Measurements from ENCODE around the gene TMEM178A. TPM values are rescaled to one million over a fixed set of nuclear protein-coding genes. Genes with fewer than 3 reads are reported as not detected.

TMEM178A gene
- total and polyA plus RNA-seq, 2 of the 8 experiments (the other 6 are each of a cell fraction or from before 2014, with no cell fraction given) = 11.2 to 14.9 TPM

GRCh38 chr2:39640681-39641080 is 25.0 kb upstream of the TMEM178A start:
- no peak for TF ChIP-seq TAF7 (optimal IDR thresholded peaks at IDR 0.05; ENCODE audit: borderline replicate concordance, low read depth, low read length)
- no peak for TF ChIP-seq TAF1 (IDR thresholded peaks at IDR 0.05; ENCODE audit: low read depth, low read length)
- TF ChIP-seq TBP (IDR thresholded peaks at IDR 0.05; ENCODE audit: low read depth, low read length) = no peak
- no peak for TF ChIP-seq KDM4A (IDR thresholded peaks at IDR 0.05; ENCODE audit: low read depth, low read length, severe bottlenecking)
- TF ChIP-seq MAFK (IDR thresholded peaks at IDR 0.05; ENCODE audit: low read depth, low read length) = no peak
- TF ChIP-seq BACH1 (IDR thresholded peaks at IDR 0.05; ENCODE audit: low read length) = no peak
- no peak for TF ChIP-seq NANOG (IDR thresholded peaks at IDR 0.05; ENCODE audit: insufficient read depth, low read depth, low read length, poor library complexity, severe bottlenecking)
- Histone ChIP-seq H3K9me3 (ENCODE audit: insufficient read depth in 2 of 2, low read depth in 1 of 2, low read length in 1 of 2) (no peaks in the 10 kb centered on the region), H4K5ac (ENCODE audit: insufficient read length, low read depth, low read length) (no peak overlapping the region), H2BK20ac (ENCODE audit: low read length) (no peak overlapping the region), H2BK12ac (ENCODE audit: low read depth, low read length) (no peak overlapping the region), H3K79me2 (ENCODE audit: control insufficient read depth in 1 of 2, insufficient read depth in 2 of 2, low read length in 2 of 2) (no peaks in the 10 kb centered on the region), H3K27ac (ENCODE audit: low read depth, low read length) (no peak overlapping the region), H2AK5ac (ENCODE audit: low read depth, low read length) (no peak overlapping the region), H3K4me1 (replicated peaks in 1 of 4; ENCODE audit: control insufficient read depth in 3 of 4, insufficient read depth in 4 of 4, low read length in 3 of 4) (no peaks in the 10 kb centered on the region), H3K23ac (ENCODE audit: insufficient read length) (no peak overlapping the region), H2BK5ac (ENCODE audit: low read depth, low read length) (no peak overlapping the region), H3K36me3 (ENCODE audit: control insufficient read depth in 2 of 4, insufficient read depth in 4 of 4, low read length in 3 of 4) (no peaks in the 10 kb centered on the region), H4K20me1 (replicated peaks in 1 of 2; ENCODE audit: control insufficient read depth in 1 of 2, insufficient read depth in 2 of 2, low read length in 2 of 2) (no peaks in the 10 kb centered on the region), H3K79me1 (ENCODE audit: low read depth, low read length) (no peaks in the 10 kb centered on the region), H3K56ac (replicated peaks; ENCODE audit: insufficient read length, low read depth, low read length) (no peak overlapping the region), H3K9ac (replicated peaks in 1 of 4; ENCODE audit: extremely low read depth in 1 of 4, low read depth in 3 of 4, low read length in 3 of 4) (no peak overlapping the region), H3K4me2 (ENCODE audit: insufficient read depth in 1 of 2, low read depth in 2 of 2, low read length in 2 of 2) (no peak overlapping the region), H2AFZ (ENCODE audit: low read length) (no peak overlapping the region), H2BK15ac (ENCODE audit: low read length) (no peak overlapping the region), H3K4me3 (ENCODE audit: extremely low read depth in 1 of 4, insufficient read depth in 2 of 4, low read depth in 3 of 4, low read length in 4 of 4) (no peak overlapping the region), H3K14ac (ENCODE audit: insufficient read length) (no peak overlapping the region), H4K91ac (replicated peaks; ENCODE audit: insufficient read length, low read length) (no peak overlapping the region), H3K18ac (ENCODE audit: extremely low read depth, low read length) (no peak overlapping the region), H2BK120ac (replicated peaks; ENCODE audit: low read depth, low read length) (no peak overlapping the region), H3K4ac (replicated peaks; ENCODE audit: insufficient read length, low read depth, low read length) (no peak overlapping the region), H3K27me3 (replicated peaks in 1 of 4; ENCODE audit: control insufficient read depth in 3 of 4, extremely low read depth in 1 of 4, insufficient read depth in 3 of 4, low read length in 3 of 4) (no peaks in the 10 kb centered on the region), H3K23me2 (ENCODE audit: low read depth, low read length) (no peaks in the 10 kb centered on the region), H4K8ac (ENCODE audit: extremely low read depth, insufficient read depth, low read length) (no peak overlapping the region)
- CTCF ChIA-PET (ENCODE audit: partially characterized antibody) = interaction anchor here (1.4 kb wide), 1 partner anchor 90 kb away, joined by 4 read pairs; no protein-coding TSS in a partner anchor
- FAIRE-seq (no peak), DNase-seq (ENCODE audit: low read depth in 1 of 2, low spot score in 2 of 2) (no peak)
- POLR2A ChIA-PET (ENCODE audit: partially characterized antibody) = no interaction called here
- 82% methylated on average over 2 of the region's 2 CpGs; no CpG with 5 or more reads in 1 of the 2 experiments for whole genome bisulfite sequencing, 2 experiments (ENCODE audit: extremely low coverage in 1 of 2, insufficient coverage in 1 of 2, insufficient read length in 1 of 2, insufficient replicate concordance in 2 of 2, low coverage in 1 of 2, low lambda C conversion rate in 2 of 2, missing lambda C conversion rate in 1 of 2)

Data from H1 (cell line).